GM10847 (cell line): ENCODE results near the gene STOM.
A peak's percentile ranks its signal among the peaks of the same experiment; 100 is the strongest.

Experiments used
- POLR2A ChIP-seq: IDR thresholded peaks from 2 replicates; pipeline ENCODE4 v1.6.1; 2011; ENCODE audit not compliant: insufficient read length; ENCODE audit errors: extremely low read depth

STOM gene, protein sequence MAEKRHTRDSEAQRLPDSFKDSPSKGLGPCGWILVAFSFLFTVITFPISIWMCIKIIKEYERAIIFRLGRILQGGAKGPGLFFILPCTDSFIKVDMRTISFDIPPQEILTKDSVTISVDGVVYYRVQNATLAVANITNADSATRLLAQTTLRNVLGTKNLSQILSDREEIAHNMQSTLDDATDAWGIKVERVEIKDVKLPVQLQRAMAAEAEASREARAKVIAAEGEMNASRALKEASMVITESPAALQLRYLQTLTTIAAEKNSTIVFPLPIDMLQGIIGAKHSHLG

DNA sequence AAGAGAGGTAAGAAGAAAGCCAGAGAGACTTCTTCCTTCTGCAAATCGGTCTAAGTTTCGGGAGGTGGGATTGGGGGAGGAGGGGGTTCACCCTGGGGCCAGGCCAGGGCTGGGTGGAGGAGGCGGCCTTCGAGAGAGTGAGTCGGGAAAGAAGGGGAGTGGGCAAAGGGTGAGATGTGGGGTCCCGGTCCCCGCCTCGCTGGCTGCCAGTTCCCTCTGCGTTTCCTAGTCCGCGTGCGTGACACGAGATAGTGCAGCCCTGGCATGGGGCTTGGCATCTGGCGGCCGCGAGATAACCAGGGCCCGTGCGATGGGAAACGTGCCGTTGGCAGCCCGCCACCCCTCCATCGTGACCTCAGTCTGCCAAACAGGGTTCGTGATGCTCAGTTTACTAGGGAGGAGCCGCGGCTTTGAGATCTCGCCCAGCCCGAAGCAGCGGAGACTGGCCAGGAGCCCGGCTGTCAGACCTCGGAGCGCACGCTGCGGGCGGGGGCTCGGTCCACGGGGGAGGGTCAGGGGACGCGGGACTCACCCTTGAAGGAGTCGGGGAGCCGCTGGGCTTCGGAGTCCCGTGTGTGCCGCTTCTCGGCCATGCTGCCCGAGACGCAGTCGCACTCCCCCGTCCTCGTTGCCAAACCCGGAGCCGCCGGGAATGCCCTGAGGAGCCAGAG lies at the start of gene STOM:
STOM (minus strand) TSS at position 656 of the 671 bp plus-strand sequence; CDS start at position 593, 63 bp downstream.
- peak; percentile 64 for TF ChIP-seq POLR2A

DNA sequence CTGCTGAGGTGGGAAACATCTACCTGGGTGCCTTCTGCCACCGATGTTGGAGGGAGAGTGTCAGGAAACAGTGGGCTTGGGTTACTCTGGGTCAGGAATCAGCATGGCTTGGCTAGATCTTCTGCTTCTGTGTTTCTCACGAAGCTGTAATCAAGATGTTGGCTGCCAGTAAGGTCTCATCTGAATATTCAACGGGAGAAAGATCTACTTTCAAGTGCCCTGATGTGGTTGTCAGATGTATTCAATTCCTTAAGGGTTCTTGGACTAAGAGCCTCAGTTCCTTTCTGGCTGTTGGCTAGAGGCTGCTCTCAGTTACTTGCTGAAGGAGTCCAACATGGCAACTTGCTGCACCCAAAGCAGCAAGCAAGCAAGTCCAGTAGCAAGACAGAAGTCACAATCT lies 41.9 kb upstream of the STOM start:
- no peak for TF ChIP-seq POLR2A

- TF ChIP-seq POLR2A, result no peak
Measured at GRCh38 chr9:121405899-121406298, 35.8 kb upstream of the STOM start.

- no peak for TF ChIP-seq POLR2A
Measured at GRCh38 chr9:121404906-121405305, 34.9 kb upstream of the STOM start.

DNA sequence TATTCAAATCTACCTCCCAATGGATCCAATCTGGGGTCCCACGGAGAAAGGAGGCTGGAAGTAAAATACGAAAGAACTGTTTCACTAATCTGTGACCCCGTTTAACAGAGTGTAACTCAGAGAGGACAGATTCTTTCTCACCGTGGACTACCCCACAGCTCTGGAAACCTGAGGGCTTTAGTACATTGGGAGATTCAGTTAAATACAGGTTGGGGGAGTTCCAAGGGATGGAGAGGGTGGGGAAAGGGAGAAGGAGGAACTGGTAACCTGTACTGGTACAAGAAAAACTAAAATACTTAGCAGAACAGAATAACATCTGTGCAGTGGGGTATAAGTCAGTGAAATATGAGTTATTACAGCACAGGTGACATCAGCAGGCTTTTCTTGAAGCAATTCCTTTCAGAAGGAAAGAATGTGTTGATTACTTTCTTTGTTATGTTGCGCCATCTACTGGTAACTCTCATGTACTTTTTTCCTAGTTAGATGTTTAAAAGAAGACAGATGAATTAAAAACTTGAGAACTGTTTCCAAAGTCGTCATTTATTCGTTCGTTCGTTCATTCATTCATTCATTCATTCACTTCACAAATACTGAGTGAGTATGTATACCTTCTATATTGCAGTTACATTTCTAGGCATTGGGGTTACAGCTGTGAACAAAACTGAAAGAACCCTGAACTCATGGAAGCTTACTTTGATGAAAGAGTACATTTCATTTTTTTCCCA lies 30.0 kb upstream of the STOM start:
- TF ChIP-seq POLR2A, result no peak

- no peak for TF ChIP-seq POLR2A
Measured at GRCh38 chr9:121399126-121399882, 29.3 kb upstream of the STOM start.

GRCh38 chr9:121398374-121398773 lies 28.3 kb upstream of the STOM start:
- no peak for TF ChIP-seq POLR2A

DNA sequence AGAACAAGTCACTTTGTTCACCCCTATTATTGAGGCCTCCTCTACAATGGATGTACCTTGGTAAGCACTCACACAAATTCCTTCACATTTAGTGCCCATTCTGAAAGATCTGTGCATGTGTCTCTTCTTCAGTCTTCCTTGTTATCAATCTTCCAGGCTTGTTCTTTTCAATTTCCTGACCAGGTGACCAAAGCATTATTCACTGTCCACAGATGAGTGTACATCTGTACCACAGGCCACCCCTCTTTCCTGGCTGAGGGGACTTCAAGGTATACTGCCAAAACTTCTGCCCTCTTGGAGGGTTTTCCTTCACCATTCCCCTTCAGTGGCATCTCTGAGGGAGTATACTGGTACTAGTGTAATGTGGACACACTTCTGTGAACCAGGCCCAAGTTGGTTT lies 25.5 kb upstream of the STOM start:
- TF ChIP-seq POLR2A, result no peak

GRCh38 chr9:121394292-121394691 lies 24.2 kb upstream of the STOM start:
- TF ChIP-seq POLR2A, result no peak

- no peak for TF ChIP-seq POLR2A
Measured at GRCh38 chr9:121393318-121393717, 23.3 kb upstream of the STOM start.

GRCh38 chr9:121390372-121390771 lies 20.3 kb upstream of the STOM start:
- TF ChIP-seq POLR2A, result no peak

DNA sequence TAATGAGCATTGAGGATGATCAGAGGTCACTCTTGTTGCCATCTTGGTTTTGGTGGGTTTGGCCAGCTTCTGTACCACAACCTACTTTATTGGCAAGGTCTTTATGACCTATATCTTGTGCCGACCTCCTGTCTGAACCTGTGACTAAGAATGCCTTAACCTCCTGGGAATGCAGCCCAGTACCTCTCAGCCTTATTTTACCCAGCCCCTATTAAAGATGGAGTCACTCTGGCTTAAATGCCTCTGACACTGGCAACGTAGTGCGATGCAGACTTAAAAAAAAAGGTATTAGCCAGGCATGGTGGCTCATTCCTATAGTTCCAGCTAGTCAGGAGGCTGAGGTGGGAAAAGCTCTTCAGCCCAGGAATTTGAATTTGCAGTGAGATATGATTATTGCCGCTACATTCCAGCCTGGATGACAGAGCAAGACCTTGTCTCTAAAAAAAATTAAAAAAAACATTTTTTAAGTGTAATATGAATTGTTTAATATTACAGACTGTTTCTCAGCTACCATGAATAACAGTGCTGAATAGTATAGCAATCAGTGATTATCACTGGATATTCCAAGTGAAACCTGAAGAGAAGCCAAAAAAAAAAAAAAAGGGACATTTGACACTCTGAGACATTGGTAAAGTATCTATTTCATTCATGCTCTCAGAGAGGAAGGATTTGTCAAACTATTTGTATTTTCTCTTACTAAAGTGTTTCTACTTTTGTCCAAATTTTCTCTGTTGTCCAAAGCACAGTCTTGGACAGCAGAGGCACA lies 18.3 kb upstream of the STOM start:
- TF ChIP-seq POLR2A, result no peak

- TF ChIP-seq POLR2A, result no peak
Measured at GRCh38 chr9:121386442-121387175, 16.6 kb upstream of the STOM start.

DNA sequence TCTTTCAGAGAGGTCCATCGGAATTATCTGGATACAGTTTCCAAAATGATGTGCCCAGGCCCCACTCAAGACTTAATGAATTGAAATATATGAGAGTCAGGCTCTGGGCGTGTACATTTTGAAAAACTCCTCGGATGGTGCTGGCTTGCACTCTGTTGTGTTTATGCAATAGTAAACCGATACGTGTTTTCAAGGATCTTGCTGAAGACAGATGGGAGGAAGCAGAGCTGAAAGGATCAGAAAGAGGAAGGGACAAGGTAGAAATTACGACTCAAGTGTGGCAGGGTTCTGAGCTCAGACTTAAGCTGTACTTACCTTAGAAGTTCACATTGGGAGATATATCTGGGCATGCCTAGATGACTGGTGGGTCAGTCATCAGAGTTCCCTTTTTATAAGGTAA lies 13.7 kb upstream of the STOM start:
- TF ChIP-seq POLR2A, result no peak
